ENCODE results near the gene CYB5R2.

CYB5R2 gene

GRCh38 chr11:7635708-7636107 is 37.6 kb downstream of the CYB5R2 start:
- no peak overlapping the region for H3K4me3 ChIP-seq (ENCODE audit: low read depth, low read length)
- H3K27ac ChIP-seq, result no peak overlapping the region
- no peak for DNase-seq
- TF ChIP-seq CTCF (IDR thresholded peaks at IDR 0.05; ENCODE audit: low read depth, low read length, missing control alignments), result no peak
- no peaks in the 10 kb centered on the region for H3K36me3 ChIP-seq (replicated peaks)
- in situ Hi-C loops (cut with HindIII; ENCODE audit: low pct_ligation_motif_present, low sequenced_read_pairs), result no loop called here
- no peaks in the 10 kb centered on the region for H3K27me3 ChIP-seq (replicated peaks)

GRCh38 chr11:7635137-7635536 is 38.2 kb downstream of the CYB5R2 start:
- in situ Hi-C loops (cut with HindIII; ENCODE audit: low pct_ligation_motif_present, low sequenced_read_pairs), result no loop called here
- no peaks in the 10 kb centered on the region for H3K36me3 ChIP-seq (replicated peaks)
- TF ChIP-seq CTCF (IDR thresholded peaks at IDR 0.05; ENCODE audit: low read depth, low read length, missing control alignments), result no peak

GRCh38 chr11:7632211-7632610 is 41.1 kb downstream of the CYB5R2 start:
- Histone ChIP-seq H3K36me3 (replicated peaks) (no peaks in the 10 kb centered on the region), H3K27ac (no peak overlapping the region), H3K27me3 (replicated peaks) (no peaks in the 10 kb centered on the region), H3K4me3 (ENCODE audit: low read depth, low read length) (no peak overlapping the region)
- DNase-seq, result no peak
- in situ Hi-C loops (cut with HindIII; ENCODE audit: low pct_ligation_motif_present, low sequenced_read_pairs), result no loop called here
- no peak for TF ChIP-seq CTCF (IDR thresholded peaks at IDR 0.05; ENCODE audit: low read depth, low read length, missing control alignments)

More at GRCh38 chr11:7635137-7635536, 38.2 kb downstream of the CYB5R2 start:
- H3K27ac ChIP-seq, result no peak overlapping the region
- H3K27me3 ChIP-seq (replicated peaks), result no peaks in the 10 kb centered on the region
- no peak overlapping the region for H3K4me3 ChIP-seq (ENCODE audit: low read depth, low read length)
- DNase-seq, result no peak

GRCh38 chr11:7630002-7630401 is 43.3 kb downstream of the CYB5R2 start:
- DNase-seq, result no peak
- Histone ChIP-seq H3K27ac (no peak overlapping the region), H3K27me3 (replicated peaks) (no peaks in the 10 kb centered on the region), H3K4me3 (ENCODE audit: low read depth, low read length) (no peak overlapping the region), H3K36me3 (replicated peaks) (no peaks in the 10 kb centered on the region)
- in situ Hi-C loops (cut with HindIII; ENCODE audit: low pct_ligation_motif_present, low sequenced_read_pairs), result no loop called here
- TF ChIP-seq CTCF (IDR thresholded peaks at IDR 0.05; ENCODE audit: low read depth, low read length, missing control alignments), result no peak

GRCh38 chr11:7628660-7629059 is 44.6 kb downstream of the CYB5R2 start:
- H3K4me3 ChIP-seq (ENCODE audit: low read depth, low read length), result no peak overlapping the region
- no peak for DNase-seq
- H3K36me3 ChIP-seq (replicated peaks), result no peaks in the 10 kb centered on the region
- H3K27ac ChIP-seq, result no peak overlapping the region
- no peaks in the 10 kb centered on the region for H3K27me3 ChIP-seq (replicated peaks)
- in situ Hi-C loops (cut with HindIII; ENCODE audit: low pct_ligation_motif_present, low sequenced_read_pairs), result no loop called here
- no peak for TF ChIP-seq CTCF (IDR thresholded peaks at IDR 0.05; ENCODE audit: low read depth, low read length, missing control alignments)

GRCh38 chr11:7622721-7623120 is 50.6 kb downstream of the CYB5R2 start:
- H3K36me3 ChIP-seq (replicated peaks), result no peaks in the 10 kb centered on the region
- no peaks in the 10 kb centered on the region for H3K27me3 ChIP-seq (replicated peaks)
- DNase-seq, result no peak
- no peak overlapping the region for H3K27ac ChIP-seq
- H3K4me3 ChIP-seq (ENCODE audit: low read depth, low read length), result no peak overlapping the region
- TF ChIP-seq CTCF (IDR thresholded peaks at IDR 0.05; ENCODE audit: low read depth, low read length, missing control alignments), result no peak
- in situ Hi-C loops (cut with HindIII; ENCODE audit: low pct_ligation_motif_present, low sequenced_read_pairs), result no loop called here

All from brain microvascular endothelial cell (primary cell).